B cell (primary cell): ENCODE data around the gene IL22RA1. TPM values are rescaled to one million over a fixed set of nuclear protein-coding genes. Genes with fewer than 3 reads are reported as not detected.

Experiments
- ATAC-seq: fragments of 200-7000 bp; cut with Tn5 transposase; one replicate; pipeline ENCODE4 v1.10.0; 2021; ENCODE audit warnings: low read depth, mild to moderate bottlenecking, moderate number of reproducible peaks, moderate library complexity
- CTCF ChIA-PET: fragments of 350-600 bp; sonication (Branson Sonifier 250); formaldehyde crosslinking; loops from one replicate; lab custom pipeline; 2021; ENCODE audit warnings: antibody characterized with exemption, inconsistent platforms; lab: Charles Lee
- POLR2A ChIA-PET: fragments of 350-600 bp; sonication (Branson Sonifier 250); formaldehyde crosslinking; loops from one replicate; lab custom pipeline; 2021; ENCODE audit warnings: antibody characterized with exemption; lab: Charles Lee
- DNase-seq: peaks from one replicate; pipeline ENCODE4 v3.0.0; 2013
- H2AFZ ChIP-seq: 2 replicates; pipeline ENCODE4 v1.6.1; 2012; ENCODE audit warnings: mild to moderate bottlenecking, low read depth, low read length; ENCODE audit not compliant: insufficient read depth, poor library complexity, severe bottlenecking
- H3K27ac ChIP-seq, 2 donors: 1 replicate in 1 of 2; 2 replicates in 1 of 2; pipeline ENCODE4 v1.5.1; 2012 to 2013; ENCODE audit warnings: low read length in 2 of 2, mild to moderate bottlenecking in 2 of 2, moderate library complexity in 1 of 2
- H3K27me3 ChIP-seq, 4 experiments: fragments of 200-600 bp in 1 of 4; sonication (generic) in 1 of 4; replicated peaks in 1 of 4; 1 replicate in 2 of 4; 2 replicates in 2 of 4; pipeline versions ENCODE4 v1.6.1 to v1.7.0; 2013 to 2016; ENCODE audit warnings: low read length in 3 of 4, mild to moderate bottlenecking in 2 of 4, mixed read lengths in 1 of 4, moderate library complexity in 1 of 4; ENCODE audit not compliant: insufficient read depth in 4 of 4, control insufficient read depth in 3 of 4; ENCODE audit errors: control extremely low read depth in 1 of 4
- H3K36me3 ChIP-seq, 2 experiments: replicated peaks in 1 of 2; 1 replicate in 1 of 2; 2 replicates in 1 of 2; pipeline versions ENCODE4 v1.6.1 to v1.7.1; 2013; ENCODE audit warnings: low read length in 1 of 2; ENCODE audit not compliant: insufficient read depth in 2 of 2, control insufficient read depth in 1 of 2; ENCODE audit errors: control extremely low read depth in 1 of 2, extremely low read depth in 1 of 2
- H3K4me1 ChIP-seq, 2 donors: fragments of 200-600 bp in 1 of 2; sonication (generic) in 1 of 2; 1 replicate in 1 of 2; 2 replicates in 1 of 2; pipeline versions ENCODE4 v1.5.1 to v1.6.1; 2013 to 2017; ENCODE audit warnings: low read length in 2 of 2; ENCODE audit not compliant: control insufficient read depth in 2 of 2, insufficient read depth in 2 of 2
- H3K4me2 ChIP-seq: replicated peaks from 2 replicates; pipeline ENCODE3; 2012; ENCODE audit warnings: mild to moderate bottlenecking, low read depth, low read length; ENCODE audit not compliant: poor library complexity, severe bottlenecking
- H3K4me3 ChIP-seq, 5 experiments: fragments of 200-600 bp in 1 of 5; sonication (generic) in 1 of 5; 1 replicate in 3 of 5; 2 replicates in 2 of 5; pipeline versions ENCODE4 v1.5.1 to v1.7.0; 2011 to 2016; ENCODE audit warnings: low read length in 4 of 5, mild to moderate bottlenecking in 4 of 5, low read depth in 2 of 5, control low read depth in 1 of 5, moderate library complexity in 1 of 5; ENCODE audit not compliant: insufficient read depth in 1 of 5; ENCODE audit errors: control extremely low read depth in 1 of 5, extremely low read depth in 1 of 5
- H3K79me2 ChIP-seq: fragments of 200-600 bp; sonication (generic); one replicate; pipeline ENCODE4 v1.6.0; 2016; ENCODE audit warnings: low read length; ENCODE audit not compliant: control insufficient read depth, insufficient read depth
- H3K9ac ChIP-seq: fragments of 200-600 bp; sonication (generic); 2 replicates; pipeline ENCODE4 v1.6.1; 2017; ENCODE audit warnings: mild to moderate bottlenecking, low read length, moderate library complexity
- H3K9me3 ChIP-seq, 3 donors: one replicate each; pipeline versions ENCODE4 v1.6.1 to v1.7.1; 2013; ENCODE audit warnings: low read length in 2 of 3; ENCODE audit not compliant: control insufficient read depth in 2 of 3, insufficient read depth in 1 of 3; ENCODE audit errors: control extremely low read depth in 1 of 3
- H4K20me1 ChIP-seq: 2 replicates; pipeline ENCODE4 v1.6.0; 2012; ENCODE audit warnings: mild to moderate bottlenecking, low read length; ENCODE audit not compliant: insufficient read depth, control insufficient read depth, poor library complexity, severe bottlenecking
- H3K27ac Mint-ChIP-seq: one replicate; pipeline ENCODE4 v1.8.0; 2021; ENCODE audit warnings: mixed read lengths
- H3K27me3 Mint-ChIP-seq: one replicate; pipeline ENCODE4 v1.8.0; 2021; ENCODE audit warnings: mixed read lengths
- H3K4me1 Mint-ChIP-seq: one replicate; pipeline ENCODE4 v1.8.0; 2021; ENCODE audit warnings: mixed read lengths
- H3K4me3 Mint-ChIP-seq: one replicate; pipeline ENCODE4 v1.8.0; 2021; ENCODE audit warnings: mixed read lengths
- H3K9me3 Mint-ChIP-seq: one replicate; pipeline ENCODE4 v1.8.0; 2022; ENCODE audit warnings: mixed read lengths; ENCODE audit not compliant: insufficient read depth
- CTCF ChIP-seq: fragments of 200-600 bp; IDR thresholded peaks from one replicate; pipeline ENCODE4 v1.8.0; 2022; ENCODE audit warnings: antibody characterized with exemption, mild to moderate bottlenecking
- EZH2 ChIP-seq: IDR thresholded peaks from 2 replicates; pipeline ENCODE4 v1.6.1; 2012; ENCODE audit warnings: borderline replicate concordance, low read depth, mild to moderate bottlenecking, moderate library complexity, low read length; ENCODE audit not compliant: insufficient read depth, poor library complexity, severe bottlenecking
- WGBS: methylation state at CpG from one replicate; pipeline ENCODE4 v1.1.5; 2013; ENCODE audit warnings: missing lambda C conversion rate; ENCODE audit not compliant: insufficient coverage; 5-methylcytosine and 5-hydroxymethylcytosine counted together
- intact Hi-C: fragments of 100-400 bp; cut with micrococcal nuclease; formaldehyde crosslinking; loops from one replicate; pipeline ENCODE4 v1.10.0; 2022
- polyA plus RNA-seq: library from polyadenylated mRNA; depleted of rRNA; stranded (reverse); fragments of >200 nt; gene quantifications from 2 replicates; pipeline ENCODE4 v1.2.3, GENCODE V29; 2012
- total RNA-seq, 2 donors: library from RNA; stranded (reverse); fragments of 120-200 nt in 1 of 2; gene quantifications; 1 replicate in 1 of 2; 2 replicates in 1 of 2; pipeline versions ENCODE4 v1.2.3 to v1.2.4, GENCODE V29; 2013 to 2022

The IL22RA1 gene
- total and polyA plus RNA-seq, 2 donors (not counting 1 experiment from before 2014, with no cell fraction given): 0.10 TPM

GRCh38 chr1:24133819-24134218 is 9.1 kb downstream of the IL22RA1 start:
- H3K4me1 Mint-ChIP-seq: no peaks in the 10 kb centered on the region
- TF ChIP-seq EZH2 (no peak), CTCF (no peak)
- no peak overlapping the region for H3K4me3 Mint-ChIP-seq
- H3K9me3 Mint-ChIP-seq: peaks cover 4% of the 10 kb centered on the region
- intact Hi-C loops: no loop called here
- POLR2A ChIA-PET: no interaction called here
- Histone ChIP-seq H3K27me3 (no peaks in the 10 kb centered on the region), H3K9ac (no peak overlapping the region), H3K27ac (no peak overlapping the region), H3K9me3 (peaks cover 1 to 11% (median 7%) of the 10 kb centered on the region in 3 donors), H3K79me2 (no peaks in the 10 kb centered on the region), H3K4me3 (no peak overlapping the region), H4K20me1 (no peaks in the 10 kb centered on the region), H3K36me3 (no peaks in the 10 kb centered on the region), H3K4me1 (no peaks in the 10 kb centered on the region), H3K4me2 (no peak overlapping the region), H2AFZ (no peak overlapping the region)
- WGBS: no CpG with 5 or more reads among the region's 1 CpG
- ATAC-seq (no peak), DNase-seq (no peak)
- H3K27ac Mint-ChIP-seq: no peak overlapping the region
- peaks cover 22% of the 10 kb centered on the region for H3K27me3 Mint-ChIP-seq
- CTCF ChIA-PET: interaction anchor here (0.7 to 2.1 kb wide), 4 partner anchors 8 to 65 kb away, joined by 3 to 11 read pairs (median 4); no protein-coding TSS in a partner anchor

GRCh38 chr1:24130385-24130784 is 12.6 kb downstream of the IL22RA1 start:
- H2AFZ ChIP-seq: no peak overlapping the region
- no peak overlapping the region for H3K27ac ChIP-seq
- H3K4me1 Mint-ChIP-seq: no peaks in the 10 kb centered on the region
- H3K36me3 ChIP-seq: no peaks in the 10 kb centered on the region
- no CpG with 5 or more reads among the region's 3 CpGs for WGBS
- H3K4me3 Mint-ChIP-seq: no peak overlapping the region
- no peaks in the 10 kb centered on the region for H3K27me3 ChIP-seq
- ATAC-seq (no peak), DNase-seq (no peak)
- no peak overlapping the region for H3K27ac Mint-ChIP-seq
- no peaks in the 10 kb centered on the region for H4K20me1 ChIP-seq
- TF ChIP-seq EZH2 (no peak), CTCF (no peak)
- peaks cover 1 to 8% (median 7%) of the 10 kb centered on the region in 3 donors for H3K9me3 ChIP-seq
- H3K27me3 Mint-ChIP-seq: peaks cover 25% of the 10 kb centered on the region
- no peaks in the 10 kb centered on the region for H3K4me1 ChIP-seq
- no peak overlapping the region for H3K4me2 ChIP-seq
- peaks cover 4% of the 10 kb centered on the region for H3K9me3 Mint-ChIP-seq
- no peaks in the 10 kb centered on the region for H3K79me2 ChIP-seq
- CTCF ChIA-PET: no interaction called here
- intact Hi-C loops: no loop called here
- H3K9ac ChIP-seq: no peak overlapping the region
- POLR2A ChIA-PET: no interaction called here
- H3K4me3 ChIP-seq: no peak overlapping the region
